GM12878 (cell line): ENCODE measurements around the gene FBXO21. TPM values are rescaled to one million over a fixed set of nuclear protein-coding genes. Genes with fewer than 3 reads are reported as not detected.

Source experiments
- CUX1 ChIP-seq: IDR thresholded peaks from 2 replicates; pipeline ENCODE4 v1.6.1; 2012; ENCODE audit warnings: improper control_type of control experiment, low read depth, low read length; ENCODE audit not compliant: insufficient replicate concordance
- E2F8 ChIP-seq: fragments of 450-650 bp; IDR thresholded peaks from 2 replicates; pipeline ENCODE4 v1.6.1; 2018; ENCODE audit warnings: mild to moderate bottlenecking, low read depth, moderate library complexity; ENCODE audit not compliant: partially characterized antibody
- IRF4 ChIP-seq: IDR thresholded peaks from 2 replicates; pipeline ENCODE4 v1.6.1; 2011; ENCODE audit warnings: low read depth, low read length
- MEF2A ChIP-seq: IDR thresholded peaks from 2 replicates; pipeline ENCODE4 v1.6.1; 2011; ENCODE audit warnings: low read depth, mild to moderate bottlenecking, low read length, moderate library complexity; ENCODE audit not compliant: insufficient read depth
- MEF2B ChIP-seq: fragments of 450-650 bp; IDR thresholded peaks from 2 replicates; pipeline ENCODE4 v1.6.1; 2018; ENCODE audit warnings: mild to moderate bottlenecking, moderate library complexity; ENCODE audit not compliant: partially characterized antibody, poor library complexity, severe bottlenecking
- MLLT1 ChIP-seq: fragments of 450-650 bp; IDR thresholded peaks from 2 replicates; pipeline ENCODE4 v1.6.1; 2016; ENCODE audit warnings: mild to moderate bottlenecking
- NBN ChIP-seq: fragments of 450-650 bp; IDR thresholded peaks from 2 replicates; pipeline ENCODE4 v1.6.1; 2016
- NFYB ChIP-seq: IDR thresholded peaks from 2 replicates; pipeline ENCODE4 v1.6.1; 2011; ENCODE audit warnings: low read depth, mild to moderate bottlenecking, low read length, improper control_type of control experiment, moderate library complexity; ENCODE audit not compliant: insufficient read depth
- SREBF1 ChIP-seq: IDR thresholded peaks from 2 replicates; pipeline ENCODE4 v1.6.1; 2012; ENCODE audit warnings: mild to moderate bottlenecking, low read length
- TARDBP ChIP-seq: IDR thresholded peaks from 2 replicates; pipeline ENCODE4 v1.6.1; 2016; ENCODE audit warnings: borderline replicate concordance
- ZNF274 ChIP-seq: IDR thresholded peaks from one replicate; pipeline ENCODE4 v1.8.0; 2011; ENCODE audit not compliant: insufficient read length, insufficient read depth
- ZNF622 ChIP-seq: fragments of 450-650 bp; IDR thresholded peaks from 2 replicates; pipeline ENCODE4 v1.6.1; 2017; ENCODE audit warnings: mild to moderate bottlenecking, inconsistent platforms
- polyA plus RNA-seq, 11 experiments: library from polyadenylated mRNA; depleted of rRNA in 4 of 11; unstranded in 6 of 11; stranded (reverse) in 5 of 11; fragments of >200 nt; fragmentation: Nextera tagmentation in 4 of 11; fragmentation: Illumina TruSeq in 1 of 11; extraction: Ambion mirVana in 4 of 11; extraction: Trizol in 1 of 11; gene quantifications; 1 replicate in 1 of 11; 2 replicates in 10 of 11; pipeline versions ENCODE4 v1.2.1 to v1.2.3, GENCODE V29; 2011 to 2016; ENCODE audit warnings: inconsistent platforms in 2 of 11, missing spikeins in 2 of 11, low read depth in 1 of 11
- total RNA-seq, 4 experiments: library from RNA; depleted of rRNA in 3 of 4; stranded (reverse); fragments of >200 nt in 3 of 4; fragmentation: Illumina TruSeq in 1 of 4; extraction: Trizol in 1 of 4; gene quantifications; 2 replicates each; pipeline versions ENCODE4 v1.2.1 to v1.2.3, GENCODE V29; 2013 to 2021
- TF ChIP-seq, protein P1 (sequence below): fragments of 450-650 bp; IDR thresholded peaks from 2 replicates; pipeline ENCODE4 v1.6.1; 2017; ENCODE audit warnings: mild to moderate bottlenecking, low read depth, inconsistent platforms; ENCODE audit not compliant: poor library complexity, severe bottlenecking
- TF ChIP-seq, protein P2 (sequence below): IDR thresholded peaks from 2 replicates; pipeline ENCODE4 v1.6.1; 2012; ENCODE audit warnings: low read depth, low read length, improper control_type of control experiment

The FBXO21 gene
- total and polyA plus RNA-seq, 10 of the 15 experiments (the other 5 are each of a cell fraction or from before 2014, with no cell fraction given), result 5.5 to 32.6 (median 18.9) TPM

DNA sequence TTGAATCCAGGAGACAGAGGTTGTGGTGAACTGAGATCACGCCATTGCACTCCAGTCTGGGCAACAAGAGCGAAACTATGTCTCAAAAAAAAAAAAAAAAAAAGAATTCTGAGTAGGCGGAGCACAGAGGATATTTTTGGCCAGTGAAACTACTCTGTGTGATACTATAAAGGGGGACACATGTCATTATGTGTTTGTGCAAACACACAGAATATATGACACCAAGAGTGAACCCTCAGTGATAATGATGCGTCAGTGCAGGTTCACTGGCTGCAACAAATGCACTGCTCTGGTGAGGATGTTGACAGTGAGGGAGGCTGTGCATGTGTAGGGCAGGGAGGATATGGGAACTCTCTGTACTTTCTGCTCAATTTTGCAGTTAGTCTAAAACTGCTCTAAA lies 24.2 kb downstream of the FBXO21 start (continued):
- TF ChIP-seq E2F8, result no peak
- peak; percentile 29 for TF ChIP-seq MEF2B
- no peak for TF ChIP-seq NBN
- no peak for TF ChIP-seq IRF4
- TF ChIP-seq ZNF622, result no peak
- no peak for TF ChIP-seq SREBF1
- TF ChIP-seq ZNF274, result no peak
- TF ChIP-seq MLLT1, result no peak
- TF ChIP-seq CUX1, result no peak
- TF ChIP-seq, protein P1, sequence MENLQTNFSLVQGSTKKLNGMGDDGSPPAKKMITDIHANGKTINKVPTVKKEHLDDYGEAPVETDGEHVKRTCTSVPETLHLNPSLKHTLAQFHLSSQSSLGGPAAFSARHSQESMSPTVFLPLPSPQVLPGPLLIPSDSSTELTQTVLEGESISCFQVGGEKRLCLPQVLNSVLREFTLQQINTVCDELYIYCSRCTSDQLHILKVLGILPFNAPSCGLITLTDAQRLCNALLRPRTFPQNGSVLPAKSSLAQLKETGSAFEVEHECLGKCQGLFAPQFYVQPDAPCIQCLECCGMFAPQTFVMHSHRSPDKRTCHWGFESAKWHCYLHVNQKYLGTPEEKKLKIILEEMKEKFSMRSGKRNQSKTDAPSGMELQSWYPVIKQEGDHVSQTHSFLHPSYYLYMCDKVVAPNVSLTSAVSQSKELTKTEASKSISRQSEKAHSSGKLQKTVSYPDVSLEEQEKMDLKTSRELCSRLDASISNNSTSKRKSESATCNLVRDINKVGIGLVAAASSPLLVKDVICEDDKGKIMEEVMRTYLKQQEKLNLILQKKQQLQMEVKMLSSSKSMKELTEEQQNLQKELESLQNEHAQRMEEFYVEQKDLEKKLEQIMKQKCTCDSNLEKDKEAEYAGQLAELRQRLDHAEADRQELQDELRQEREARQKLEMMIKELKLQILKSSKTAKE, result no peak
- TF ChIP-seq MEF2A, result peak; percentile 71; the same call in 1 of the 2 replicates
- no peak for TF ChIP-seq NFYB
- TF ChIP-seq, protein P2, sequence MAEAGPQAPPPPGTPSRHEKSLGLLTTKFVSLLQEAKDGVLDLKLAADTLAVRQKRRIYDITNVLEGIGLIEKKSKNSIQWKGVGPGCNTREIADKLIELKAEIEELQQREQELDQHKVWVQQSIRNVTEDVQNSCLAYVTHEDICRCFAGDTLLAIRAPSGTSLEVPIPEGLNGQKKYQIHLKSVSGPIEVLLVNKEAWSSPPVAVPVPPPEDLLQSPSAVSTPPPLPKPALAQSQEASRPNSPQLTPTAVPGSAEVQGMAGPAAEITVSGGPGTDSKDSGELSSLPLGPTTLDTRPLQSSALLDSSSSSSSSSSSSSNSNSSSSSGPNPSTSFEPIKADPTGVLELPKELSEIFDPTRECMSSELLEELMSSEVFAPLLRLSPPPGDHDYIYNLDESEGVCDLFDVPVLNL, result no peak
- no peak for TF ChIP-seq TARDBP
